GM12874 (cell line): ENCODE data around the gene NME3.

ENCODE experiments used
- TF ChIP-seq, protein P1 (sequence below): IDR thresholded peaks from 2 replicates; pipeline ENCODE4 v1.5.1; 2011; ENCODE audit warnings: low read depth, mild to moderate bottlenecking, control low read depth, low read length, moderate library complexity; ENCODE audit not compliant: insufficient read depth

The NME3 gene

DNA sequence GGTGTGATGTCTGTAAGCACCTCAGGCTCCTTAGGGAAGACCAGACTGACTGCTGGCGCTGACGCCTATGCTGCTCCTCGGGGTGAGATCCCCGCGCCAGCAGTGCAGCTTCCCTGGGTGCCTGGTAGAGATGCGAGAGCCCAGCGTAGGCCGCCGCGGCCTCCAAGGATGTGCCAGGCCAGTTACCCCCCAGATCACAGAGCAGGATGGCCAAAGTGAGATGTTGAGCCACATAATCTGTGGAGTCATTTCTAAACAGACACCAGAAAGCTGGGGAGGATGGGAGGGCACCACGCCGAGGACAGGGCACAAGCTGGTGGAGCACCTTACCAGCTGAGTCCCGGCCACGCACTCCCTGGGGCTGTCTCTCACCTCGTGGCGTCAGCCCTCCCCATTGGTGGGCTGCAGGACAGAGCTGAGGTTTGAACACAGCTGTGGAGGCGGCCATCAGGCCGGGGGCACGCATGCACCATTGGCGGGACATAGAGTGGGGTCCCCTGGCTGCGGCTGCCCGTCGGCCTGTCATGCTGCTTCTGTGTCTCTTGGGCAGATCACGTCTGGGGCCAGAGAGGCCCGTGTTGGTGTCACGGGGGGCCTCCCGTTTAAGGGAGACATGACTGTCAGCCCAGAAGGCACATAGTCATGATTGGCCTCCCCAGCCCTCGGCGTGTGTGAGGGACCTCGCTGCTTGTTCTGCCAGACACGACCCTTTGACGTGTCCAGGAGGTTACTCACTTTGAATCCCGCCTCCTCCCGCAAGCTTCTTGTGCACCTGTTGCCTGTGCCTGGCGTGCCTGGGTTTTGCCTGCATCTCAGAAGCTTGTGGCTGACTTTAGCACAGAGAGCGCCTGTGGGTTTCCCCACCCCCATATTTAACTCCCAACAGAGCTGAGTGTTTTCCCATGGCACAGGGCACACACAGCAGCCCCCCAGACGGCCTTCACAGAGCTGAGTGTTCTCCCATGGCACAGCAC, 43.4 kb downstream of the NME3 start:
- TF ChIP-seq, protein P1, sequence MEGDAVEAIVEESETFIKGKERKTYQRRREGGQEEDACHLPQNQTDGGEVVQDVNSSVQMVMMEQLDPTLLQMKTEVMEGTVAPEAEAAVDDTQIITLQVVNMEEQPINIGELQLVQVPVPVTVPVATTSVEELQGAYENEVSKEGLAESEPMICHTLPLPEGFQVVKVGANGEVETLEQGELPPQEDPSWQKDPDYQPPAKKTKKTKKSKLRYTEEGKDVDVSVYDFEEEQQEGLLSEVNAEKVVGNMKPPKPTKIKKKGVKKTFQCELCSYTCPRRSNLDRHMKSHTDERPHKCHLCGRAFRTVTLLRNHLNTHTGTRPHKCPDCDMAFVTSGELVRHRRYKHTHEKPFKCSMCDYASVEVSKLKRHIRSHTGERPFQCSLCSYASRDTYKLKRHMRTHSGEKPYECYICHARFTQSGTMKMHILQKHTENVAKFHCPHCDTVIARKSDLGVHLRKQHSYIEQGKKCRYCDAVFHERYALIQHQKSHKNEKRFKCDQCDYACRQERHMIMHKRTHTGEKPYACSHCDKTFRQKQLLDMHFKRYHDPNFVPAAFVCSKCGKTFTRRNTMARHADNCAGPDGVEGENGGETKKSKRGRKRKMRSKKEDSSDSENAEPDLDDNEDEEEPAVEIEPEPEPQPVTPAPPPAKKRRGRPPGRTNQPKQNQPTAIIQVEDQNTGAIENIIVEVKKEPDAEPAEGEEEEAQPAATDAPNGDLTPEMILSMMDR, result no peak

DNA sequence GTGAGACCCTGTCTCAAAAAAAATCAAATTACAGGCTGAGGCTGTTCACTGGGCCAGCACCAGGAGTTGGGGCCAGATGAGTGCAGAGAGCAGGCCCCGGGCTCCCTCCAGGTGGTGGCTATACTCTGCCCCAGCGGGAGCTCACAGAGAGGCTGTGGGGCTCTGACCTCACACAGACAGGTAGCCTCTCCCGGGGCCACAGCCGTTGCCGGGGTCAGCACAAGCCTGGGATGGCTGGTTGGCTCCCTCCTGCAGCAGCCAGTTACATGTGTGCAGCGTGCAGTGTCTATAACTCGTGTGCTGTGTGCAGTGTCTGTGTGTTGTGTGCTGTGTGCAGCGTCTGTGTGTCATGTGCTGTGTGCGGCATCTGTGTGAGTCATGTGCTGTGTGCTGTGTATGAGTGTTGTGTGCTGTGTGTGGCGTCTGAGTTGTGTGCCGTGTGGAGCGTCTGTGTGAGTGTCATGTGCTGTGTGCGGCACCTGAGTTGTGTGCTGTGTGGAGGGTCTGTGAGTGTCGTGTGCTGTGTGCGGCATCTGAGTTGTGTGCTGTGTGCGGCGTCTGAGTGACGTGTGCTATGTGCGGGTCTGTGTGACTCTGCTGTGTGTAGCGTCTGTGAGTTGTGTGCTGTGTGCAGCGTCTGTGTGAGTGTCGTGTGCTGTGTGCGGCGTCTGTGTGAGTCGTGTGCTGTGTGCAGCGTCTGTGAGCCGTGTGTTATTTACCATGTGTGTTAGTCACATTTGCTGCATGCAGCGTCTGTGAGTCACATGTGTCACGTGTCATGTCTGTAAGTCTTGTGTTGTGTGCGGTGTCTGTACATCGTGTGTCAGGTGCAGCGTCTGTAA, 44.5 kb downstream of the NME3 start:
- TF ChIP-seq, protein P1, result no peak

DNA sequence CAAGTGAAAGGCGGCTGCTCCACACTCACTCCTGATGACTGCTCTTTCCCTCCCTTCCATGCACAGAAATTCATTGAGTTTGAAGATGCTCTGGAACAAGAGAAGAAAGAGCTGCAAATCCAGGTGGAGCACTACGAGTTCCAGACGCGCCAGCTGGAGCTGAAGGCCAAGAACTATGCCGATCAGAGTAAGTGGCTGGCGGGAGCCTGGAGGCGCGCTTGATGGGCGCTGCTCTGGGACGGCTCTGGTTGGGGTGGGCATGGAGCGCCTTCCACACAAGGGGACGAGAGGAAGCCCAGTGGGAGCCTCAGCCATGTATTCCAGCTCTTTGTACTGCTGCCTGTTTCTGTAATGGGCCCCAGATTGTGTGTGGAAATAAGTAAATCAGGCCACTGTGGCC, 46.9 kb downstream of the NME3 start:
- TF ChIP-seq, protein P1, result no peak

DNA sequence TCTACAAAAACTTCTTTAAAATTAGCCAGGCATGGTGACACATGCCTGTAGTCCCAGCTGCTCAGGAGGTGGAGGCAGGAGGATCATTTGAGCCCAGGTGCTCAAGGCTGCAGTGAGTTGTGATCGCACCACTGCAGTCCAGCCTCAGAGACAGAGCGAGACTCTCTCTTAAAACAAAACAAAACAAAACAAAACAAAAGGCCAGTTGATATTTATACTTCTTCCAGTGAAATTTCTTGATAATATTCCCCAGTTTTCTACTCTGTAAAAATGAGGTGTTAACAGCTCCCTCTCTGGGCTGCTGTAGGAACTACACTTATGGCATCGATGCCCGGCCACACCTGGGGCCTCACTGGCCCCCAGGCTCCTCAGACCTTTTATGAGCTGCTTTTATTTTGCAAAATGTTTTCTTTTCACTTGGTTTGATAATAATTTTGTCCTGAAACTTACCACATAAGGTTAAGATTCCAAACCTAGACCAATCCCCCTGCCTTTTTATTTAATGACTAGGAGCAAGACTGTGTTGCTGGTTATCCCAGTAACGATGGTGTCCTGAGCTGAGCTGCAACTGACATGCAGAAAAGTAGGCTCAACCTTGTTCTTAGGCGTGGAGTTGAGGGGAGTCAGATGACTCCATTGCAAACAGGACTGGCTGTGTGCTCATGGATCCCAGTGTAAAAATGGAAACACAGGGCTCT, 47.7 kb downstream of the NME3 start:
- TF ChIP-seq, protein P1, result peak; percentile 70

DNA sequence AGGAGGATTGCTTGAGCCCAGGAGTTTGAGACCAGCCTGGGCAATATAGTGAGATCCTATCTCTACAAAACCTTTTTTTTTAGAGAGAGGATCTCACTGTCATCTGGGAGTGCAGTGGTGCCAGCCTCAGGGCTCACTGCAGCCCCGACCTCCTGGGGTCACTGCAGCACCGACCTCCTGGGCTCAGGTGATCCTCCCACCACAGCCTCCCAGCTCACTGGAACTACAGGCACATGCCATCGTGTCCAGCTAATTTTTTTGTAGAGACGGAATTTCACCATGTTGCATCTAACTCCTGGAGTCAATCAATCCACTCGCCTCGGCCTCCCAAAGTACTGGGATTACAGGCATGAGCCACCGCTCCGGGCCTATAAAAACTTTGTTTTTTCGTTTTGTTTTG, 50.0 kb downstream of the NME3 start:
- TF ChIP-seq, protein P1, result no peak
